GM18519 (cell line): ENCODE measurements around the gene TIMM10B.

ENCODE experiments used
- ATAC-seq: cut with Tn5 transposase; IDR thresholded peaks from one replicate; pipeline ENCODE4 v1.9.1; 2021; ENCODE audit warnings: mild to moderate bottlenecking, moderate library complexity; ENCODE audit not compliant: unreplicated experiment, low FRiP score

The TIMM10B gene

GRCh38 chr11:6481012-6481923 is at the start of gene TIMM10B, which contains the start of gene ARFIP2:
TSS of gene TIMM10B (plus strand) at chr11:6481501. CDS start at chr11:6481517, 16 bp downstream.
TSS of gene ARFIP2 (minus strand) at chr11:6481331. CDS start at chr11:6480421, 910 bp downstream.
- ATAC-seq = peak; percentile 99

- ATAC-seq = no peak
Measured at GRCh38 chr11:6431861-6432260, 49.4 kb upstream of the TIMM10B start.

GRCh38 chr11:6433998-6434660 is 47.2 kb upstream of the TIMM10B start:
- ATAC-seq = no peak

GRCh38 chr11:6437423-6437822 is 43.9 kb upstream of the TIMM10B start:
- ATAC-seq = no peak

GRCh38 chr11:6437993-6438392 is 43.3 kb upstream of the TIMM10B start:
- ATAC-seq = no peak

- no peak for ATAC-seq
Measured at GRCh38 chr11:6438979-6439571, 42.2 kb upstream of the TIMM10B start.

- no peak for ATAC-seq
Measured at GRCh38 chr11:6440906-6441358, 40.4 kb upstream of the TIMM10B start, which contains the start of gene HPX. TSS of gene HPX (minus strand) at chr11:6440987. CDS start at chr11:6440963, 24 bp downstream.

- ATAC-seq = no peak
Measured at GRCh38 chr11:6442441-6442840, 38.9 kb upstream of the TIMM10B start.

- peak; percentile 73 for ATAC-seq
Measured at GRCh38 chr11:6443269-6444003, 37.9 kb upstream of the TIMM10B start.

- no peak for ATAC-seq
Measured at GRCh38 chr11:6448574-6448973, 32.7 kb upstream of the TIMM10B start.

- ATAC-seq = no peak
Measured at GRCh38 chr11:6452219-6452618, 29.1 kb upstream of the TIMM10B start.

- no peak for ATAC-seq
Measured at GRCh38 chr11:6453152-6453551, 28.1 kb upstream of the TIMM10B start.

GRCh38 chr11:6455070-6455469 is 26.2 kb upstream of the TIMM10B start:
- ATAC-seq = no peak

- no peak for ATAC-seq
Measured at GRCh38 chr11:6456361-6457073, 24.8 kb upstream of the TIMM10B start.

- no peak for ATAC-seq
Measured at GRCh38 chr11:6457581-6458320, 23.6 kb upstream of the TIMM10B start.

GRCh38 chr11:6458352-6459098 is 22.8 kb upstream of the TIMM10B start:
- ATAC-seq = no peak

GRCh38 chr11:6459099-6459450 is 22.2 kb upstream of the TIMM10B start:
- ATAC-seq = no peak

GRCh38 chr11:6468712-6469495 is 12.4 kb upstream of the TIMM10B start:
- peak; percentile 81 for ATAC-seq
